ENCODE data around the gene IL5.
"Not testable (repeated sequence)": the region's sequence is repeated elsewhere in the genome, so short reads cannot be mapped to it uniquely, and the experiment has no call there.

IL5 gene

DNA sequence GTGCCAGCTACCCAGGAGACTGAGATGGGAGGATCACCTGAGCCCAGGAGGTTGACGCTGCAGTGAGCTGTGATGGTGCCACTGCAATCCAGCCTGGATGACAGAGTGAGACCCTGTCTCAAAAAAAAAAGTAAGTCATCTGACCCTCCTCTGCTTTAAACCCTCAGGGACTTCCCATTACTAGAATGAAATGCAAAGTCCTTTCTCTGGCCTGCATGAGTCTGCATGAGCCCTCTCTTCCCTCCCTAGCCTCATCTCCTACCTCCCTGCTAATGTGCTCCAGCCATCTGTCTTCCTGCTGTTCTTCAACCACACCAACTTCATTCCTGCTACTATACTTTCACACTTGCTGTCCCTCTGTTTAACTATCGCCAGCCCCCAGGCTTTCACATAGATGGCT, 15.3 kb downstream of the IL5 start:
- no peak for DNase-seq
- TF ChIP-seq, protein P1, sequence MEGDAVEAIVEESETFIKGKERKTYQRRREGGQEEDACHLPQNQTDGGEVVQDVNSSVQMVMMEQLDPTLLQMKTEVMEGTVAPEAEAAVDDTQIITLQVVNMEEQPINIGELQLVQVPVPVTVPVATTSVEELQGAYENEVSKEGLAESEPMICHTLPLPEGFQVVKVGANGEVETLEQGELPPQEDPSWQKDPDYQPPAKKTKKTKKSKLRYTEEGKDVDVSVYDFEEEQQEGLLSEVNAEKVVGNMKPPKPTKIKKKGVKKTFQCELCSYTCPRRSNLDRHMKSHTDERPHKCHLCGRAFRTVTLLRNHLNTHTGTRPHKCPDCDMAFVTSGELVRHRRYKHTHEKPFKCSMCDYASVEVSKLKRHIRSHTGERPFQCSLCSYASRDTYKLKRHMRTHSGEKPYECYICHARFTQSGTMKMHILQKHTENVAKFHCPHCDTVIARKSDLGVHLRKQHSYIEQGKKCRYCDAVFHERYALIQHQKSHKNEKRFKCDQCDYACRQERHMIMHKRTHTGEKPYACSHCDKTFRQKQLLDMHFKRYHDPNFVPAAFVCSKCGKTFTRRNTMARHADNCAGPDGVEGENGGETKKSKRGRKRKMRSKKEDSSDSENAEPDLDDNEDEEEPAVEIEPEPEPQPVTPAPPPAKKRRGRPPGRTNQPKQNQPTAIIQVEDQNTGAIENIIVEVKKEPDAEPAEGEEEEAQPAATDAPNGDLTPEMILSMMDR (IDR thresholded peaks at IDR 0.05) = no peak
- H3K4me3 ChIP-seq = no peak overlapping the region
- peaks cover 0 to 6% (median 2%) of the 10 kb centered on the region in 4 donors for H3K4me1 ChIP-seq
- no peaks in the 10 kb centered on the region for H3K27me3 ChIP-seq
- intact Hi-C loops (cut with DNase I; ENCODE audit: low total_unique reads) = loop anchor here (10.0 kb wide), 1 partner anchor 147 kb away; the partner anchor contains the start of gene IL4
- H3K9me3 ChIP-seq = no peaks in the 10 kb centered on the region
- H3K27ac ChIP-seq = no peak overlapping the region
- H3K36me3 ChIP-seq = no peaks in the 10 kb centered on the region

GRCh38 chr5:132526974-132527564, 16.3 kb downstream of the IL5 start:
- TF ChIP-seq, protein P1 (IDR thresholded peaks at IDR 0.05) = no peak
- peaks cover 0 to 6% (median 2%) of the 10 kb centered on the region in 4 donors for H3K4me1 ChIP-seq
- intact Hi-C loops (cut with DNase I; ENCODE audit: low total_unique reads) = loop anchor here (10.0 kb wide), 1 partner anchor 148 kb away; the partner anchor contains the start of gene IL4
- H3K27me3 ChIP-seq = no peaks in the 10 kb centered on the region
- H3K4me3 ChIP-seq = no peak overlapping the region
- no peak overlapping the region for H3K27ac ChIP-seq
- no peaks in the 10 kb centered on the region for H3K36me3 ChIP-seq
- no peak for DNase-seq
- H3K9me3 ChIP-seq = no peaks in the 10 kb centered on the region

DNA sequence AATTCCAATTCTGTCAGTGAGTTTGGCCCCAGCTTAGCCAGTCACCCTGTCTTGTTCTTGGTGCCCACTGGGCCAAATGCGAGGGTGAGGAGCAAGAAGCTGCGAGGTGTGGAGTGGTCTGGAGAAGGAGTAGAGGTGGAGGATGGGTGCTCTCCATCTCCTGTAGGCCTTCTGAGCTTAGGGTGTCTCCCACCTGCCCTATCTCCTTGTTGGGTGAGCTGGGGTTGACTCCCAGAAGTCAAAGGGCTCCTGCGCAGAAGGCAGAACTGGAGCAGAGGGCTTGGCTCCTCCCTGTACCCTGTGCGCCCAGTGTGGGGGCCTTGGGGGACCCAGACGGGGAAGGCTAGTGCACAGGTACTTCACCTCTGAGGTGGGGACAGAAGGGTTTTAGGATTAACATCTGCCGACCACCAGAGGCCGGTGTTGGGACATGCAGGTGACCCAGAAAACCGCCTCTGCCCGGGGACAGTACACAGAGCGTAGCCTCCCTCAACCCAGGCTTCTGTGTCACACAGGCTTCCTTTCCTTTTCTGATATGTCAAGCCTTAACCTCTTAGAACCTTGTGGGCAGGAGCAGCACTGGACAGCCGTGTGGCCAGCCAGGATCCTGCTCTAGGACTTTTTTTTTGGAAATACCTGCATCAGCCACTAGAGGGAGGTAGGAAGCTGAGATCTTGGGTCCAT, 16.9 kb downstream of the IL5 start:
- Histone ChIP-seq H3K4me3 (no peak overlapping the region), H3K4me1 (peaks cover 0 to 6% (median 2%) of the 10 kb centered on the region in 4 donors), H3K27ac (no peak overlapping the region), H3K9me3 (peaks cover 0 to 2% (median 0%) of the 10 kb centered on the region in 3 donors), H3K27me3 (no peaks in the 10 kb centered on the region), H3K36me3 (no peaks in the 10 kb centered on the region)
- no peak for DNase-seq
- intact Hi-C loops (cut with DNase I; ENCODE audit: low total_unique reads) = loop anchor here (10.0 kb wide), 1 partner anchor 148 kb away; the partner anchor contains the start of gene IL4
- TF ChIP-seq, protein P1 (IDR thresholded peaks at IDR 0.05) = peak; percentile 76 to 84

DNA sequence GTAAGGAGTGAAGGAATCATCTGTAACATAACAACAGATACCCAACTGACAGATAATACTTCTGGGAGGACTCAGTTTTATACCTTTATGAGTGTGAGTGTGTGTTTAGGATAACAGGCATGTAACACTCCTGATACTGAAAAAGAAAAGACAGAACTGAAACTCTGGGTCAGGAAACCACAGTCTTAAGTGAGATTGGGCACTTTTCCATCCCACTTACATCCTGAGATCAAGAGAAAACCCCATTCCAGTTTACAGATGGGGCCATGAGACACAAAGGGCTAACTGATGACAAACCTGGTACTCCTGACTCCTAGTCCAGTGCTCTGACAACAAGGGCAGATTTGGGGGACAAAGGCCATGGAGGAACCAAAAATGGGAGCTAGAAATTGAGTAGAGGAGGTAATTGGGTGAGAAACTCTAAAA, 18.0 kb downstream of the IL5 start:
- DNase-seq = no peak
- no peak overlapping the region for H3K27ac ChIP-seq
- no peak overlapping the region for H3K4me3 ChIP-seq
- H3K9me3 ChIP-seq = peaks cover 0 to 5% (median 4%) of the 10 kb centered on the region in 3 donors
- H3K36me3 ChIP-seq = no peaks in the 10 kb centered on the region
- TF ChIP-seq, protein P1 (IDR thresholded peaks at IDR 0.05) = no peak
- peaks cover 0 to 6% (median 2%) of the 10 kb centered on the region in 4 donors for H3K4me1 ChIP-seq
- no peaks in the 10 kb centered on the region for H3K27me3 ChIP-seq
- intact Hi-C loops (cut with DNase I; ENCODE audit: low total_unique reads) = loop anchor here (10.0 kb wide), 1 partner anchor 149 kb away; the partner anchor contains the start of gene IL4

DNA sequence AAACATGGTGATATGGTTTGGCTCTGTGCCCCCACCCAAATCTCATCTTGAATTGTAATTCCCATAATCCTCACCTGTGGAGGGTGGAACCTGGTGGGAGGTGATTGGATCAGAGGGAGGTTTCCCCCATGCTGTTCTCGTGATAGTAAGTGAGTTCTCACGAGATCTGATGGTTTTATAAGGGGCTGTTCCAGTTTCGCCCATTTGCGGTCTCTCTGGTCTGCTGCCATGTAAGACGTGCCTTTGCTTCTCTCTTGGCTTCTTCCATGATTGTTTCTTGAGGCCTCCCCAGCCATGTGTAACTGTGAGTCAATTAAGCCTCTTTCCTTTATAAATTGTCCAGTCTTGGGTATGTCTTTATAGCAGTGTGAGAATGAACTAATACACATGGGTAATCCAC, 18.4 kb downstream of the IL5 start:
- intact Hi-C loops (cut with DNase I; ENCODE audit: low total_unique reads) = loop anchor here (10.0 kb wide), 1 partner anchor 150 kb away; the partner anchor contains the start of gene IL4
- not testable (repeated sequence) for H3K9me3 ChIP-seq, DNase-seq, H3K36me3 ChIP-seq, H3K4me1 ChIP-seq, H3K27me3 ChIP-seq, H3K27ac ChIP-seq, H3K4me3 ChIP-seq

- not testable (repeated sequence) for DNase-seq
- intact Hi-C loops (cut with DNase I; ENCODE audit: low total_unique reads) = loop anchor here (10.0 kb wide), 1 partner anchor 153 kb away; the partner anchor contains the start of gene IL4
These were observed 21.3 kb downstream of the IL5 start for GRCh38 chr5:132522067-132522466.

DNA sequence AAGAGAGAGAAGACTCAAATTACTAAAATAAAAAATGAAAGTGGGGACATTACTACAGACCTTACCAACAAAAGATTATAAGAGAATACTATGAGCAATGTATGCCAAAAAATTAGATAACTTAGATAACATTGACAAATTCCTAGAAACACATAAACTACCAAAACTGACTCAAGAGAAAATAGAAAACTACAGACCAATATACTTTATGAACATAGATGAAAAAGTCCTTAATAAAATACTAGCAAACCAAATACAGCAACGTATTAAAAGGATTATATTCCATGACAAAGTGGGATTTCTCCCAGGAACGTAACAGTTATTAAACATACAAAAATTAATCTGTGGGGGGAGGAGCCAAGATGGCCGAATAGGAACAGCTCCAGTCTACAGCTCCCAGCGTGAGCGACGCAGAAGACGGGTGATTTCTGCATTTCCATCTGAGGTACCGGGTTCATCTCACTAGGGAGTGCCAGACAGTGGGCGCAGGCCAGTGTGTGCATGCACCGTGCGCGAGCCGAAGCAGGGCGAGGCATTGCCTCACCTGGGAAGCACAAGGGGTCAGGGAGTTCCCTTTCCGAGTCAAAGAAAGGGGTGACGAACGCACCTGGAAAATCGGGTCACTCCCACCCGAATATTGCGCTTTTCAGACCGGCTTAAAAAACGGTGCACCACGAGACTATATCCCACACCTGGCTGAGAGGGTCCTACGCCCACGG, 29.5 kb downstream of the IL5 start:
- not testable (repeated sequence) for H3K27me3 ChIP-seq

More at GRCh38 chr5:132522067-132522466, 21.3 kb downstream of the IL5 start:
- not testable (repeated sequence) for H3K27me3 ChIP-seq, H3K36me3 ChIP-seq, H3K9me3 ChIP-seq, H3K4me3 ChIP-seq, H3K4me1 ChIP-seq, H3K27ac ChIP-seq

More for the DNA sequence above, 29.5 kb downstream of the IL5 start:
- DNase-seq; H3K4me3 ChIP-seq; H3K4me1 ChIP-seq; H3K9me3 ChIP-seq; H3K36me3 ChIP-seq; intact Hi-C loops (cut with DNase I; ENCODE audit: low total_unique reads); H3K27ac ChIP-seq: not testable (repeated sequence)
